OCI-LY1 (cell line): Measurements from ENCODE around the gene LNX1.

Source experiments
- CTCF ChIP-seq: fragments of 200-600 bp; sonication (generic), shearing (Covaris generic); IDR thresholded peaks from 2 replicates; pipeline ENCODE4 v1.5.1; 2017; ENCODE audit warnings: mild to moderate bottlenecking, antibody characterized with exemption, low read length, moderate library complexity, mixed read lengths
- EZH2 ChIP-seq: fragments of 200-600 bp; sonication (generic), shearing (Covaris generic); IDR thresholded peaks from 2 replicates; pipeline ENCODE4 v1.8.0; 2017; ENCODE audit warnings: borderline replicate concordance, mixed run types, mild to moderate bottlenecking, antibody characterized with exemption, low read length, moderate library complexity, mixed read lengths

GRCh38 chr4:53633608-53634007 is 42.3 kb upstream of the LNX1 start:
- TF ChIP-seq EZH2 (no peak), CTCF (no peak)
